A549 (cell line): ENCODE results near the gene FLACC1.

ENCODE experiments used
- CHD2 ChIP-seq: fragments of 150-350 bp; IDR thresholded peaks from 2 replicates; pipeline ENCODE4 v1.6.1; 2014; ENCODE audit warnings: low read length; ENCODE audit not compliant: partially characterized antibody
- CTCF ChIP-seq: fragments of >200 bp; sonication (Bioruptor Twin); formaldehyde crosslinking; IDR thresholded peaks from 3 replicates; pipeline ENCODE4 v1.5.1; 2016
- EP300 ChIP-seq, 2 experiments: fragments of >200 bp; sonication (Bioruptor Twin); formaldehyde crosslinking; IDR thresholded peaks; 2 replicates in 1 of 2; 3 replicates in 1 of 2; pipeline ENCODE4 v1.6.1; 2016 to 2017
- MAX ChIP-seq: IDR thresholded peaks from 2 replicates; pipeline ENCODE4 v1.6.1; 2012
- MAZ ChIP-seq: fragments of 150-350 bp; IDR thresholded peaks from 2 replicates; pipeline ENCODE4 v1.6.1; 2014; ENCODE audit warnings: antibody characterized with exemption, low read depth, low read length, borderline replicate concordance
- POLR2A ChIP-seq: IDR thresholded peaks from 2 replicates; pipeline ENCODE4 v1.6.1; 2012; ENCODE audit warnings: mild to moderate bottlenecking, low read length
- RAD21 ChIP-seq, 2 experiments: fragments of >200 bp in 1 of 2; sonication (Bioruptor Twin) in 1 of 2; formaldehyde crosslinking in 1 of 2; IDR thresholded peaks in 1 of 2; conservative IDR thresholded peaks in 1 of 2; 2 replicates in 1 of 2; 3 replicates in 1 of 2; pipeline ENCODE4 v1.6.1; 2012 to 2018; ENCODE audit warnings: inconsistent platforms in 1 of 2
- RCOR1 ChIP-seq: fragments of 150-350 bp; IDR thresholded peaks from 2 replicates; pipeline ENCODE4 v1.6.1; 2014; ENCODE audit warnings: antibody characterized with exemption, low read length, low read depth
- REST ChIP-seq: fragments of 200-600 bp; sonication (generic); IDR thresholded peaks from 2 replicates; pipeline ENCODE4 v1.6.1; 2016; ENCODE audit warnings: antibody characterized with exemption, mild to moderate bottlenecking, moderate library complexity
- SMC3 ChIP-seq: fragments of >200 bp; sonication (Bioruptor Twin); formaldehyde crosslinking; IDR thresholded peaks from 3 replicates; pipeline ENCODE4 v1.6.1; 2018; ENCODE audit warnings: inconsistent platforms
- USF2 ChIP-seq: fragments of 450-650 bp; IDR thresholded peaks from 2 replicates; pipeline ENCODE4 v1.6.1; 2014; ENCODE audit warnings: antibody characterized with exemption

GRCh38 chr2:201358684-201359083 lies 1.5 kb upstream of the FLACC1 start:
- TF ChIP-seq POLR2A (no peak), RAD21 (conservative IDR thresholded peaks at IDR 0.05 in 1 of 2, IDR thresholded peaks at IDR 0.05 in 1 of 2) (no peak), EP300 (IDR thresholded peaks at IDR 0.05) (no peak), MAX (no peak), SMC3 (no peak), MAZ (no peak), RCOR1 (no peak), CTCF (no peak), CHD2 (no peak), REST (no peak), USF2 (no peak)
